ENCODE results near the gene PBXIP1. TPM values are rescaled to one million over a fixed set of nuclear protein-coding genes. Genes with fewer than 3 reads are reported as not detected.

The PBXIP1 gene
- total RNA-seq, 1 donor from 2014 or later = 17.1 TPM

- DNase-seq (ENCODE audit: low read depth, low spot score) = no peak
- H3K36me3 Mint-ChIP-seq (ENCODE audit: low read depth) = no peaks in the 10 kb centered on the region
- no peaks in the 10 kb centered on the region for H3K9me3 Mint-ChIP-seq
- TF ChIP-seq CTCF (conservative IDR thresholded peaks at IDR 0.05) = no peak
- no peaks in the 10 kb centered on the region for H3K27me3 Mint-ChIP-seq (ENCODE audit: low read depth)
- peaks cover 41% of the 10 kb centered on the region for H3K4me1 Mint-ChIP-seq
- H3K27ac Mint-ChIP-seq (ENCODE audit: unreplicated experiment) = peak overlapping the region; percentile 63
- peak overlapping the region; percentile 86 for H3K4me3 Mint-ChIP-seq
Measured at GRCh38 chr1:154969246-154969645, 13.3 kb upstream of the PBXIP1 start.

- H3K36me3 Mint-ChIP-seq (ENCODE audit: low read depth) = peaks cover 3% of the 10 kb centered on the region
- peak overlapping the region; percentile 63 for H3K27ac Mint-ChIP-seq (ENCODE audit: unreplicated experiment)
- H3K9me3 Mint-ChIP-seq = no peaks in the 10 kb centered on the region
- H3K27me3 Mint-ChIP-seq (ENCODE audit: low read depth) = no peaks in the 10 kb centered on the region
- peak overlapping the region; percentile 86 for H3K4me3 Mint-ChIP-seq
- no peak for DNase-seq (ENCODE audit: low read depth, low spot score)
- no peak for TF ChIP-seq CTCF (conservative IDR thresholded peaks at IDR 0.05)
- H3K4me1 Mint-ChIP-seq = peaks cover 41% of the 10 kb centered on the region
Measured at GRCh38 chr1:154968731-154969130, 12.8 kb upstream of the PBXIP1 start.

- no peak for TF ChIP-seq CTCF (conservative IDR thresholded peaks at IDR 0.05)
- peaks cover 5% of the 10 kb centered on the region for H3K36me3 Mint-ChIP-seq (ENCODE audit: low read depth)
- peak overlapping the region; percentile 62 for H3K4me3 Mint-ChIP-seq
- no peak overlapping the region for H3K27ac Mint-ChIP-seq (ENCODE audit: unreplicated experiment)
- DNase-seq (ENCODE audit: low read depth, low spot score) = no peak
- no peaks in the 10 kb centered on the region for H3K9me3 Mint-ChIP-seq
- H3K27me3 Mint-ChIP-seq (ENCODE audit: low read depth) = no peaks in the 10 kb centered on the region
- H3K4me1 Mint-ChIP-seq = peaks cover 44% of the 10 kb centered on the region
Measured at GRCh38 chr1:154967331-154967950, 11.5 kb upstream of the PBXIP1 start.

GRCh38 chr1:154966111-154966510 is 10.2 kb upstream of the PBXIP1 start:
- peaks cover 39% of the 10 kb centered on the region for H3K4me1 Mint-ChIP-seq

GRCh38 chr1:154964359-154964758 is 8.5 kb upstream of the PBXIP1 start:
- Mint-ChIP-seq H3K36me3 (ENCODE audit: low read depth) (peaks cover 8% of the 10 kb centered on the region), H3K27ac (ENCODE audit: unreplicated experiment) (no peak overlapping the region), H3K4me3 (peak overlapping the region; percentile 41), H3K27me3 (ENCODE audit: low read depth) (no peaks in the 10 kb centered on the region), H3K4me1 (peaks cover 37% of the 10 kb centered on the region), H3K9me3 (no peaks in the 10 kb centered on the region)
- DNase-seq (ENCODE audit: low read depth, low spot score) = no peak
- TF ChIP-seq CTCF (conservative IDR thresholded peaks at IDR 0.05) = no peak

More at GRCh38 chr1:154966111-154966510, 10.2 kb upstream of the PBXIP1 start:
- Mint-ChIP-seq H3K27me3 (ENCODE audit: low read depth) (no peaks in the 10 kb centered on the region), H3K36me3 (ENCODE audit: low read depth) (peaks cover 8% of the 10 kb centered on the region), H3K9me3 (no peaks in the 10 kb centered on the region), H3K27ac (ENCODE audit: unreplicated experiment) (no peak overlapping the region), H3K4me3 (peak overlapping the region; percentile 34)
- DNase-seq (ENCODE audit: low read depth, low spot score) = no peak
- no peak for TF ChIP-seq CTCF (conservative IDR thresholded peaks at IDR 0.05)

Data from neural crest cell (in vitro differentiated cells).